Neural progenitor cell (in vitro differentiated cells): ENCODE results near the gene NTM.

ENCODE experiments used
- CTCF ChIP-seq: fragments of 200-600 bp; sonication (generic); IDR thresholded peaks from 2 replicates; pipeline ENCODE4 v1.5.1; 2017; ENCODE audit warnings: antibody characterized with exemption, mild to moderate bottlenecking
- EZH2 ChIP-seq: fragments of 200-600 bp; sonication (generic); IDR thresholded peaks from 2 replicates; pipeline ENCODE4 v1.6.1; 2017; ENCODE audit warnings: antibody characterized with exemption, mild to moderate bottlenecking, moderate library complexity
- EZH2phosphoT487 ChIP-seq: fragments of 200-600 bp; sonication (generic); IDR thresholded peaks from 2 replicates; pipeline ENCODE4 v1.6.1; 2017; ENCODE audit warnings: antibody characterized with exemption

- TF ChIP-seq CTCF (peak; percentile 65), EZH2phosphoT487 (no peak), EZH2 (no peak)
These were observed 209.5 kb downstream of the NTM start for GRCh38 chr11:131579932-131580387.
